ENCODE results near the gene ZNF195.
"Not testable (repeated sequence)": the region's sequence is repeated elsewhere in the genome, so short reads cannot be mapped to it uniquely, and the experiment has no call there.

DNA sequence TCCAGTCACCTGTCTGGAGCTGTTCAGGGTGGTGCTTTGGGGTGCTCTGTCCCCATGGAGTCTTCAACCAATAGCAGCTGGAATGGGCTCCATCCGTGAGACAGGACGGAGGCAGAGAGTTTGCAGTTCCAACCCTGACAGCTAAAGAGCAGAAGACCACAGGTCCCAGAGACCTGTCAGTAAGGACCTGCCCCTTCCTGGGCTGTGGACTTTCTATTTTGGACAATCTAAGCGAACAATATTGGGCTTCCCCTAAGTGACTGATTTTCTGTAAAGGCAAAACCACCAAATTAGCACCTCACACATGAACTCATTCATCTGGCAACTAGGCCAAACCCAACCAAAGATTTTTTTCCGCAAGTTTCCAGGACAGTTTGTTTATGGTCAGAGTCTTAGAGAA lies 50.4 kb downstream of the ZNF195 start:
- TF ChIP-seq RFX5 (IDR thresholded peaks at IDR 0.05; ENCODE audit: borderline replicate concordance, low read depth, low read length); PHF8 (conservative IDR thresholded peaks at IDR 0.05; ENCODE audit: low read depth, low read length); KDM5A (IDR thresholded peaks at IDR 0.05; ENCODE audit: low read length); POLR2A (IDR thresholded peaks at IDR 0.05; ENCODE audit: control extremely low read depth in 1 of 2, low read depth in 2 of 2, low read length in 2 of 2); EP300 (IDR thresholded peaks at IDR 0.05; ENCODE audit: borderline replicate concordance in 1 of 2, low read depth in 2 of 2, low read length in 2 of 2); POLR2AphosphoS5 (IDR thresholded peaks at IDR 0.05; ENCODE audit: low read depth, low read length): not testable (repeated sequence)
- TF ChIP-seq, protein P1, sequence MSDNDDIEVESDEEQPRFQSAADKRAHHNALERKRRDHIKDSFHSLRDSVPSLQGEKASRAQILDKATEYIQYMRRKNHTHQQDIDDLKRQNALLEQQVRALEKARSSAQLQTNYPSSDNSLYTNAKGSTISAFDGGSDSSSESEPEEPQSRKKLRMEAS (IDR thresholded peaks at IDR 0.05), result not testable (repeated sequence)

All from H1 (cell line).